Middle frontal gyrus (tissue), 1 donor: ENCODE results near the gene KNDC1.
"Not testable (repeated sequence)": the region's sequence is repeated elsewhere in the genome, so short reads cannot be mapped to it uniquely, and the experiment has no call there.

Experiments
- DNase-seq: peaks from one replicate; pipeline ENCODE4 v3.0.0-alpha.2; 2015; ENCODE audit warnings: low spot score; ENCODE audit errors: extremely low spot score

Gene KNDC1

DNA sequence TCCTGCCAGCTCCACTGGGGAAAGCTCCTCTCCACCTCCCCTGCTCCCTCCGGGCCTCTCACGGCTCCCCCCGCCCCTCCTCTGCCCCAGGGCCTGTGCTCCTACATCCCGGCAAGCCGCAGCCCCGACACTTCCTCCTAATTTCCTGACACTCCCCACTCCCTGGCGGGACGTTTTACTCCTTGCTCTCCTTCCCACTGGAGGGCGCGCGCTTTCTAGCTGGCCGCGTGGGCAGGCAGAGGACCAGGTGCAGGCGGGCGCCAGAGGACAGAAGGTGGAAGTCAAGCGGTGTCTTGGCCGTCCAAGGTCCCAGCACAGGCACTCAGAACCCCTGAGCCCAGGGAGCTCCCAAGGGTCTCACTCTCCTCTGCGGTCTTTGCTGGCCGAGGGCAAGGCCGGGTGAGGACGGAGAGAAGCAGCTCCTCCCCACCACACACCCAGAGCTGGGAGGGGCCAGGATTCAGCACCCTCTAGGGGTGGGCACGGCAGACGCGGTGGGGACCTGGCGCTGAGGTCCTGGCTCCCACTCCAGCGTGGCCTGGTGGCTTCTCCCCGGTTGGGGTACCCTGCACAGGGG, 97.6 kb downstream of the KNDC1 start:
- no peak for DNase-seq

- no peak for DNase-seq
These were observed 98.2 kb downstream of the KNDC1 start for GRCh38 chr10:133258066-133258817.

DNA sequence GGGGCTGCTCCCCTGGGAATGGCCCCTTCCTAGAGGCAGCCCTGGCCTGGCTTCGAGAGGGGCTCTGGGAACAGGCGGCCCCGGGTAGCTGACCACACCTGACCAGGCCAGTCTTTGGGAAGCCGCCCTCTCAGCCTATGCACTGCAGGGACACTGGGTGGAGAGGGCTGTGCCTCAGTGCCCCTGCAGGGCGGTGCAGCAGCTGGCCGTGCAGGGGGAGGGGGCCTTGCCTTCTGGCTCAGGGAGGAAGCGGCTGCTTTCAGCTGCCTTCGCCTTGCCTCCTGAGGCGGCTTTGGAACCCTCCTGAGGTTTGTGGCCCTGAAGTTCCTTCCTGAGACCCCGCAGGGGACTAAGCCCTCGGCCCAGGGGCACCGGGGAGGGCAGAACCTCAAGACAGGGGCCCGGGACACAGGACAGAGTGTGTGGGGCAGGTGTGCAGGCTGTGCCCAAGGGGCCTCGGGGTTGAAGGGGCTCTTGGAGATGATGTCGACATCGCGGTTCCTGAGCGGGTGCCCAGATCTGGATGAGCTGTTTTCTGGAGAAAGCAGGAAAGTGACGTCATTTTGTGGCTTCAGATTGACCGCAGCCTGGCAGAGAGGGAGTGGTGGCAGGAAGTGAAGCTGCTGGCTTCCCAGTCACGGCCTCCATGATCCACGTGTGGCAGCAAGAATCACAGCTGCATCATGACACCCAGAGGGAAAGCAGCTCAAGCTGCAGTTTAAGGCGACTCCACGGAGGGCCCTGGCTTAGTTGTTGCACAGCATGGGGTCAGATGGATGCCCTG, 99.0 kb downstream of the KNDC1 start:
- DNase-seq = no peak

GRCh38 chr10:133259602-133259989, 99.6 kb downstream of the KNDC1 start:
- DNase-seq = no peak

DNA sequence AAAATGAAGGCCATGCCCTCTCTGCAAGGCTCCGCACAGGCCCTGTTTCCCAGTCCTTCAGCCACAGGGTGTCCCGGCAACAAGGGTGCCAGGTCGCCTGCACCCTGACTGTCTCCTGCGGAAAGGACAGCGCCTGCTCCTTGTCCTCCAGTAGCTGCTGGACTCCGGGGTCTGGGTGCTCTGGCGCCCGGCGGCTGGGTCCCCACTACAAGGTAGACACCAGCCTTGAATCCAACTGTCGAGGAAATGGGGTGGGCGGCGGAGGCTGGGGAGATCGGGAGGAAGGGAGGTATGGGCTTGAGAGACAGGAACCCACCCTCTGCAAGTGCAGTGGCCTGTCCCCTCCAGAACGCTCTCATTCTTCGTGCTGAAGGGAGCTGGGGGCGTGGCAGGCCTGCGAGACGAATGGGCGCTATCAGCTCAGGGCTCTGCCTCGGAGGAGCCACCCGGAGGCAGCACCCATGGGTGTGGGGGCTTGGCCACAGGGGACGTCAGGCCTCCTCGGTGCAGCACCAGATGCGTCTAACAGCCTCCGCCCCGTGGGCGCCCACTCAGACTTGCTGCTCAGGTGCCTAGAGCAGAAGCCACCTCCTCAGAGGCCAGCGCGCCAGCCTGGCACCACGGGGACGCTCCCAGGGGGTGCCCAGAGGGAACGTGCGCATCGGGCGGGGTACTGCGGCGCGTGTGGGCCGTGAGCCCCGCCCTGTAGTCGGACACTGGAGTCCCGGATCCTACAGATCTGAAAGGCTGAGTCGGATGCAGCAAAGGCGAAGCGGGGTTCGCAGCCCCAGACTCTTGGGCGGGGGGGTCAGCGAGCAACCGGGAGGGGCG, 101.1 kb downstream of the KNDC1 start:
- DNase-seq = no peak

DNA sequence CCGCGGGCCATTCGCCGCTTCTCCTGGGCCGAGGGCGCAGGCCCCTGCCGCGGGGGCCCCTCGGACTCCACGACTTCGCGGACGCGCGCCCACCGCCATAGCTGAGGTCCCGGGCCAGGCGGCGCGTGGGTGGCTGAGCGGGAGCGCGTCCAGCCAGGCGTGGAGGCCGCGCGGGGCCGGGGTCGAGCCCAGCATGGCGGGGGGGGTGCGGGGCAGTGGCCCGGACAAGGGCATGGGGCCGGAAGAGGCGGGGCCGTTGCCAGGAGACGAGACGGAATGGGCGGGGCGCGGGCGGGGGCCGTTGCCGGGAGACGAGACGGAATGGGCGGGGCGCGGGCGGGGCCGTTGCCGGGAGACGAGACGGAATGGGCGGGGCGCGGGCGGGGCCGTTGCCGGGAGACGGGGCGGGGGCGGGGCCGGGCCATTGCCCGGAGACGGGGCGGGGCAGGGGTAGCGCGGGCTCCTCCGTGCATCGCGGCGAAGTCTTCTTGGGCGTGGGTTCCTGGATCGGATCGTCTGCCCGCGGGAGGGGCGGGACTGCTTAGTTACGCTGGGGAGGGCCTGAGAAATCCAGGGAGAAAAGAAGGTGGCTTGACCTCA, 101.8 kb downstream of the KNDC1 start:
- no peak for DNase-seq

DNA sequence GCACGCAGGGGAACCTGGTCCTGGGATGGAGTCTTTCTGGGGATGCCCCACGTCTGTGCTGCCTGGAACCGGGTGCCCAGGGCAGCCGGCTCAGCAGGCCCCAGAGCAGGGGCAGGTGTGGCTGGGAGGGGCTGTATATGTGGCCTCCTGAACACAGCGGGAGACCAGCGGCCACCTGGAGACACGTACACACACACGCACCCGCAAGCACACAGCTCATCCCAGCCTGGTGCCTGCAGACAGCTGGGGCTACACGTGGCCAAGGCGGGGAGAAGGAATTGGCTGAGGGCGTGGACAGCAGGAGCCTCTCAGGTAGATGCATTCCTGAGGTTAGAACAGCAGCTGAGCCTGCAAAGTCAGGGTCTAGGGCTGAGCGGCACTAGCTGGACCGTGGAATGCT, 102.7 kb downstream of the KNDC1 start:
- no peak for DNase-seq

- DNase-seq = no peak
These were observed 103.7 kb downstream of the KNDC1 start for GRCh38 chr10:133263674-133264073.

DNA sequence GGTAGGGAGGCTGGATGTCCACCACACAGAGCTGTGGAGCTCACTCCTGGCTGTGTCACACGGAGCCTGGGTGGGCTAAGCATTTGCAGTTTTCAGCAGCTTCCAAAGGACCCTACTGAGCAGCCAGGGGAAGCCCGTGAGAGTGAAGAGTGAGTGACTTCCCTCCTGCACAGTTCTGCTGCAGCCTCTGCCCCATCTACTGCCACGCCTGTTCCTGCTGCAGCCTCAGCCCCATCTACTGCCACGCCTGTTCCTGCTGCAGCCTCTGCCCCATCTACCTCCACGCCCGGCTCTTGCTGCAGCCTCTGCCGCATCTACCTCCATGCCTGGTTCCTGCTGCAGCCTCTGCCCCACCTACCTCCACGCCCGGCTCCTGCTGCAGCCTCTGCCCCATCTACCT, 104.4 kb downstream of the KNDC1 start:
- DNase-seq = no peak

DNA sequence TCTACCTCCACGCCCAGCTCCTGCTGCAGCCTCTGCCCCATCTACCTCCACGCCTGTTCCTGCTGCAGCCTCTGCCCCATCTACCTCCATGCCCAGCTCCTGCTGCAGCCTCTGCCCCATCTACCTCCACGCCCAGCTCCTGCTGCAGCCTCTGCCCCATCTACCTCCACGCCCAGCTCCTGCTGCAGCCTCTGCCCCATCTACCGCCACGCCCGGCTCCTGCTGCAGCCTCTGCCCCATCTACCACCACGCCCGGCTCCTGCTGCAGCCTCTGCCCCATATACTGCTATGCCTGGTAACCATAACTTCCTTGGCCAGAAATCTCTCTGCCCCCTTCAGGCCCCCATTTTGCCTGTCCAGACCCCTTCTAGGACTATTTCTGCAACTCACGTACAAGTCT, 105.0 kb downstream of the KNDC1 start:
- not testable (repeated sequence) for DNase-seq

DNA sequence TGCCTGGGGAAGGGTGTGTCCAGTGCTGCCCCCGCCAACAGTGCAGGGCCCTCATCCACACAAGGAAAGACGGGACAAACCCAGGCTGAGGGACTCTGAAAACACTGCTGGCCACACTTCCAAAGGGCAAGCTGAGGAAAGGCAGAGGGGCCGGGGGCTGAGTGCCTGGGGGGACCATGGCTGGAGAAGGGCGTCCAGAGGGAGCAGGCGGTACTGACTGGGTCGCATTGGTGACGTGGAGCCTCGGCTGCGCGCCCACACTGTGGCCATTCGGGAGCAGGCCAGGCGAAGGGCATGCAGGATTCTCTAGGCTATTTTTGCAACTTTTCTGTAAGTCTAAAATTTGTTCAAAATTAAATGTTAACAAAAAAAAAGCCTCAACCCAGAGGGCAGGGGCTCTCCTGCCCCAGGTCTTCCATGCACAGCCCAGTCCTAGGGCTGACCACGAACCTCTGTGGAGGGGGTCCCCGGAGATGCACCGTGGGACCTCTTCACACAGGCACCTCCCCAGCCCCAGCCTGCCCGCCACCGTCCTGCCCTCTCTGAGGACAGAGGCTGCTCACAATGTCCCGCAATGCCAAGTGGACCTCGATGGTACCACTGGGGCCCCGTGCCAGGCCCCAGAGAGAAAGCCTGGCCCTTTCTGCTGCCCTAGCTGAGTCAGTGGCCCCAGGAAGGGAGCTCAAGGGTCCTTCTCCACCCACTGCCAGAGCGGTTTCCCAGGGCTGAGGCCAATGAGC, 106.2 kb downstream of the KNDC1 start:
- no peak for DNase-seq

GRCh38 chr10:133267293-133267692, 107.3 kb downstream of the KNDC1 start:
- DNase-seq = no peak

- no peak for DNase-seq
These were observed 107.8 kb downstream of the KNDC1 start for GRCh38 chr10:133267829-133268228.

GRCh38 chr10:133268532-133268931, 108.5 kb downstream of the KNDC1 start:
- no peak for DNase-seq

DNA sequence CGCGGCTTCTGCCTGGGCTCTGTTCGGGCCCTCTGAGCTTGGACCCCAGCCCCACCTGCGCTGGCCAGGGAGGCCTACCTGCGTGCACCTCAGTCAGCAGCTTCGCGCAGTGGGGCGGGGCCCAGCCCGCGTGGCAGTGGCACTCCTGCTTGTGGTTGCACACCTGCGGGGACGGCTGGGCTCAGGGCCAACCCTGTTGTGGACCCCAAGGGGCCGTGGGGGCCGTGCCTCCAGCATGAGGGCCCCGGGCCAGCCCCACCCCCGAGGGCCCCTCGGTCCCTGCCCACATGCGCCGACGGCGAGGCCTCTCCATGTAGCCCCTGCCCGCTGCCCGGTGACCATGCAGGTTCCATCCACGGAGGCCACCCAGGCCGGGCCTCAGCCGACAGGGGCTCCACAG, 109.3 kb downstream of the KNDC1 start:
- no peak for DNase-seq

DNA sequence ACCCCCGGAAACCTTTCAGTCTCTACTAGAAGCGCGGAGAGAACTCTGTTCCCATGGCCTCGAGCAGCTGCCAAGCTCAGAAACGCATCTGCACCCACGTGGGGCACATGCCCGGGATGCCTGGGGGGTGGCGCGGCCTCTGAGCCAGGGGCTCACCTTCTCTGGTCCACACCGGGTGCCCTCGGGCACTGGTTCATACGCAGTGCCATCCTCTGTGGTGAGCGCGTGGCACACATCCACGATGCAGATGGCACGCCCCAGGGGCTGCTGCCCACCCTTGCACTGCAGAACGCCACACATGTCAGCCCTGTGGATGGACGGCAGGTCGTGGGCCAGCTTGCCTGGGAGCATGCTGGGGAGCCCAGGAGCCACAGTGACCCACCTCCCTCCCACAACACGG, 110.2 kb downstream of the KNDC1 start:
- DNase-seq = no peak

GRCh38 chr10:133270773-133271297, 110.8 kb downstream of the KNDC1 start:
- DNase-seq = no peak

DNA sequence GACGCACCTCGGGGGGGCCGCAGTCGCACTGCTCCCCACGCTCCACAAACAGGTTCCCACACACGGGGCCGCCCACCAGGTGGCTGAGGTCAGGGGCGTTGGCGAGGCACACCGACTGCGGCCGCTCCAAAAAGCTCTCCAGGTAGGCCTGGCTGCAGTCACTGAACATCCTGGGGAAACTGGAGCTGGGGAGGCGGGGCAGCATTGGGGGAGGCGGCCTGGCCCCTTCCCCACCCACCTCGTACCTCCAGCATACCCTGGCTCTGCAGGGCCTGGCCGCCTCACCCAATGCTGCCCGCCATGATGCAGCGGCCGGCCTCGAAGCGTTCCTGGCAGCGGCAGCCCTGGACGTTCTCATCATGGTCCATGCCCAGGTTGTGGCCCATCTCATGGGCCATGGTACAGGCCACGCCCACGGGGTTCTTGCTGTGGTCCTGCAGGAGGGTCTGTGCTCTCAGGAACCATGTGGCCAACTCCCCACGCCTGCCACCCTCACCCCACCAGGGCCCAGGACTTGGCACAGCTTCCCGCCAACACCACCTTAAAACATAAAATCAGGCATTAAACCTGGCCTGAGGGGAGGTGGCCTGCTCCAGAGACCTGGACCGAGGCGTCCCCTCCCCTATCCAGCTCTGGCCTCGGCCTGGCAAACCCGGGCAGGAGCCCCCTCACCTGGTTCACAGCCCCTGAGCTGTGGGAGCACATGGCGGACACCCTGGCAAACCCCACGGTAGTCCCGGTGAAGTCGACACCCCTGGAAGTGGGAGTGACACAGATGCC, 111.7 kb downstream of the KNDC1 start:
- DNase-seq = no peak

DNA sequence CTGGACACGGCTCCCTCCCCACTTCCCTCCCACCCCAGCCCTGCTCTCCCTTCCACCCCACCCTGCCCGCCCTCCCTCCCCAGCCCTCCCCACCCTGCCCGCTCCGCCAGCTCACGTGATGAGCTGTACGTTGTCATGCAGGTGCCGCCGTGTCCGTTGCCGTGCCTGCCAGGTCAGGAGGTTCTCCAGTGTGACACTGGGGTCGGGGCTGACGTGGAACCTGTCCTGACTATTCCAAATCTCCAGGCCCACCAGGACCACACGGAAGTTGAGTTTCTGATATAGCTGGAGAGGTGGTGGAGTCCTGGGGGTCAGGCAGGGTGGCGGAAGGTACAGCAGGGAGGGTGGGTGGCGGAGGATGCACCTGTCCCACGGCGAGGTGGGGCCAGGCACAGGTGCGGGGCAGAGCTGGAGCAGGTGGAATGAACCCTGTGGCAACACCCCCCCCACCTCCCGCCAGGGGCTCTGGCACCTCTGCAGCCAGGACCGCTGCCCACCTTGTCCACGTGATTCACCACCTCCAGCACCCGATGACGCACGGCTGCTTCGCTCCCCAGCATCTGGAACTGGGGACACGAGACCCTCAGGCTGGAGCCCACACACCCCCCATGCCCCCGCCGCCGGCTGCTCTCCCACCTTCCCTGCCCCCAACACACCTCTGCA, 112.4 kb downstream of the KNDC1 start:
- no peak for DNase-seq
